ENCODE measurements around the gene ADAMTS12. TPM values are rescaled to one million over a fixed set of nuclear protein-coding genes. Genes with fewer than 3 reads are reported as not detected.

The ADAMTS12 gene
- total RNA-seq, 1 donor from 2014 or later: 0.52 TPM

DNA sequence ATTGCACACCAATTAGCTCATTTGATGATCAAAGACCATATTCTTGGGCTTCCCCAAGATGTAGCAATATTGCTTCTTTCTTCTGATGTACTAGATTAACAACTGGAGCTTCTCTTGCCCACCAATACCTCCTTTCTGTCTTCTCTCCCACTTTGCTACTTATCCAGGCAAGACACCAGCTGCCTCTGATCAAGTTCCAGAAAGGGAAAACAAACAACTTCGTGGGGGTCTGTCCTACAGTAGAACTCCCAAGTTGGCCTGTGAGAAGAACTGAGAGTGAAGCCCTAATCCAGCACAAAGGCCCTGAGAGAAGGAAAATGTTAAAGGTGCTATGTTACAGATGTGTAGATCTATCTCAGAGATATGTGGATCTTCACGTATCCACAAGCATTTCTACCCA lies 44.9 kb downstream of the ADAMTS12 start:
- no peak for ATAC-seq

DNA sequence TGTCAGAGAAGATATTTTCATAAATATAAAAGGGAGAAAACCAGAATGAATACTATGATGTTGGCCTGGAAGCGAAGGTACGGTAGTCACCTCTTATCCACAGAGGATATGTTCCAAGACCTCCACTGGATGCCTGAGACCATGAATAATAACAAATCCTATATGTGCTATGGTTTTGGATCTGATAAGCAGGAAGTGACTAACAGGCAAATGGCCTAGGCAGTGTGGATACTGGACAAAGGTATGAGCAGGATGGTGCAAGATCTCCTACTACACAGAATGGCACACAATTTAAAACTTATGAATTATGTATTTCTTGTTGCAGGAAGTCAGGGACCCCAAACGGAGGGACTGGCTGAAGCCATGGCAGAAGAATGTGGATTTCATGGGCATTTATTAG lies 48.2 kb downstream of the ADAMTS12 start:
- no peak for ATAC-seq

DNA sequence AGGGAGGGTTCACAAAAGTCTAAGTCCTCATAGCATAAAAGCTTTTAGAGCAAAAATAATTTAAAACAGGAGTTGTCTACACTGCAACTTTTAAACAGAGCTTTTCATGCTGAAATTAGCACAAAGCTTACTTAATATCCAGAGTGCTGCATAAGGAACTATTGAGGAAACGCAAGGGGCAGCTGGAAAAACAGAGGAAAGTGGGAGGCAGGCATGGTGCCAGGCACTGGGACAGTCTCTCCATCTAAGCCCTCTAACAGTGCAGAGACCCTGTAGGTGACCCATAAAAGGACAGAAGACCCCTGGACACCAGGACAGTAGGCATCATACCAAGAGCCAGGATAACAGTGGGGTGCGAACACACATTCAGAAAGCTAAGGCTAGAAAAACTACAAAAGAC lies 49.3 kb downstream of the ADAMTS12 start:
- no peak for ATAC-seq

DNA sequence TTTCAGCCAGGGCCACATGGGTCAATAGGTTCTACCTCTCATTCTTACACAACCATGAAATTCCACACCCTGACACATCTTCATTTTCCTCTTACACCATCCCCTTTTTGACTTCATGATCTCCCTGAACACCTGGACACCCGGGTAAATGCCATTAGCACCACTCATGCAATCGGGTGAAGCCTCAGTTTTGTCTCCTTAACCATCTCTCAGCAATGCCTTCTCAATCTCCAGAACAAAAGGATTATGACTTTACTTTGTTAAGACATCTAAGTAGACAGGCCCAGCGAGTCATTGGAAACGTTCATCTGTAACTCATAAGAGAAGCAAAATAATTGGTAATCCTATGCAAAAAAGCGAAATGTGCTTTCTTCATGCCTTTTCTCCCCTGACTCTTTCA lies 49.9 kb downstream of the ADAMTS12 start:
- no peak for ATAC-seq

DNA sequence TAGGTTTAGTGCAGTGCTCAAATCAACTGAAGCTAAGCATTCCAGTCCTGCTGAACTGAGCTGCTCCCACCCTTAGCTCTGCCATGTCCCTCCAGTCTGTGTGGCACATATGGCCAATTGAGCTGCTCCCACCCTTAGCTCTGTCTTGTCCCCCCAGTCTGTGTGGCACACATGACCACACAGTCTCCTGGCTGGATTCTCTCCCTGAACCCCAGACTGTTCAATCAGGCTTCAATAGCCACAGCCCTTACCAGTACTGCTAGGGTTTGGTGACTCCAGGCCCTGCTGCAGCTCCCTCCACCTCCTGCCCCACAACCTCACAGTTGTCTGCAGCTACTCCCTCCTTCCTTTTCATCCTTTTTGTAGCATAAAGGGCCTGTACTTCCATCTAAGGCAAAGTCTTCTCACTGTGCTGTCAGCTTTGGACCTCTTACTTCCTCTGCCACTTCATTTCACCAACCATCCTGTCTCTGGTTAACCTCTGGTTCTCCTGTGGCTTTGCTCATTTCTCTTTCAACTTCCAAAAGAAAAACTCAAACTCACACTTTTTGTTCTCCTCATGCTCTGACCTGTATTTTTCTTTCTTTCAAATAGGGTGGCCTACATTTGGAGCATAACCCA lies 50.8 kb downstream of the ADAMTS12 start:
- ATAC-seq: no peak

DNA sequence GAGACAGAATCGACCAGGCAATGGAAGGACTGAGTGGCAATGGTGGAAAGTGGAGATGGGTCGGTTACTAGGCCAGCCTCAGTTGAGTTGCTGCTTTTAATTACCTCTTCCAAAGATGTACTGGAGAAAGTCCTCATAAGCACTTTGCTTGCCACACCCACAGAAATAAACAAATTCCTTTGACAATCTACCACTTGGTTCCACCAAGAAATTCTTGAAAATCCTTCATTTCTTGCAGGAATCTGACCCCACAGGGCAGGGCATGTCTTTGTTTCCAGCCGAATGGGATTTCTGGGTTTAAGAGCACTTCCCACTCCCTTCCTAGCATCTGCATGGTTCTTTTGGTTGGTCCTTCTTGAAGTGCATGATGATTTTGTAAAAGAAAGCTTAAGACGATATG lies 54.5 kb downstream of the ADAMTS12 start:
- ATAC-seq: no peak

DNA sequence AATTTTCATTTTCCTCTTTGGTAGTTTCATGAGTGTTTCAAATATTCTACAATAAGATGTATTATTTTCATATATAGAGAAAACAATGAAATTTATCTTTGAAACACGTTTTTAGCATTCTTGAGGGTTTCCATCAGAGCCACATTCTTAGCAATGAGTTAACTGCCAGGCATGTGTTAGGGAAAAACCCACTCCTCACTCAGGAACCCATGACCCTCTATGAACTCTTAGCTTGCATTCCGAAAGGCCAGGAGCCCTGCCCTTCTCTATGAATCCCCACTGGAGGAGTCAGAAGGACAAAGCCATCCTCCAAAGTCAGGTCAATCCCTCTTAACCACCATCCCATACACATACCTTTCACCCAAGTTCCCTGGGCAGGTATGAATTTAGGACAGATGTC lies 57.5 kb downstream of the ADAMTS12 start:
- no peak for ATAC-seq

DNA sequence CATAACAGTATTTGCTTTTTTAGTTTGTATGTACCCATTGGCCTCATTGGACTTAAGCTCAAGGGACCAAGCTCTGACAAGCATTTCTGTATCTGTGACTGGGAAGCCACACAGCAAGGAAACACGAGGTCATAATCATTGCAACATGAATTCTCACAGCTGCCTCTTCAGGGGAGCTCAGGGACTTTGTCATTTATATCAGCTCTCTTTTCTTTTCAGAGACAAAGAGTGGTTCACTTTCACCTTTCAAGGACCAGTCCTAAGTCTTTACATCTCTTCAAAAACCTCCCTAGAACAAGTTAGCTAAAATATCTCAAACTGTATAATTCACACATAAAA lies 58.6 kb downstream of the ADAMTS12 start:
- no peak for ATAC-seq

DNA sequence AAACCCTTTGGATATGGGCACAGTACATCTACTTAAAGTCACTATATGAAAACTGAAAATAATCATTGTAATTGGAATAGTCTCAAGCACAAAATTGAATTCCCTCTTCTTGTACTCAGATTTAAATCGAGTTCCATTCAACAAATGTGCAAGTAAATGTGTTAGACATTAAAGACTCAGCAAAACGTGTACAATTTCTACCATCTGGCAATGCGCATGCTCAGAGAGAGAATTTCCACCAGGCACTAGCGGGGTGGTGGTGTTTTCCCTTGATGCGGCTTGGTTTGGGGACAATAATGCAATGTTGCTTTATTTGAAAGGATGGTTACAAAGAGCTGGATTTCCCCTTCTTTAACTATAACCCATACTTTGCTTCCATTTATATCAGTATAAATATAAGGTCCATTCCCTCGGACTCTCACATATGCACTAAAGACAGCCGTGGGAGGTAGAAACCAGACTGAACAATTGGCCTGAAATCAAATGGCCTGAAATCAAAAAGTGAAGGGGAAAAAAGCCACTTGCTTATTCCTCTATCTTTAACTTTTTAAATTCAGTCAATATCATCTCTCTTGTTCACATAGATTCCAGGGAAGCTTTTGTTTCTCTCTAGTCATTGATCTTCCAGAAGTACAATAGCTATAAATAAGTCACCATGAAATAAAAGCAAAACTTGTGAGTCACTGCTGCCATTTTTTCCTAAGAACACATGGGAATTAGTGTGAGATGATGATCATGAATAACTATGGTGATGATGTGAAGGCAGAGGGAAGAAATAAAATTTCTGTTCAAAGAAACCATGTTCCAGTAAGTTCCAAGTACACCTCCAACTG lies 59.2 kb downstream of the ADAMTS12 start:
- ATAC-seq: no peak

DNA sequence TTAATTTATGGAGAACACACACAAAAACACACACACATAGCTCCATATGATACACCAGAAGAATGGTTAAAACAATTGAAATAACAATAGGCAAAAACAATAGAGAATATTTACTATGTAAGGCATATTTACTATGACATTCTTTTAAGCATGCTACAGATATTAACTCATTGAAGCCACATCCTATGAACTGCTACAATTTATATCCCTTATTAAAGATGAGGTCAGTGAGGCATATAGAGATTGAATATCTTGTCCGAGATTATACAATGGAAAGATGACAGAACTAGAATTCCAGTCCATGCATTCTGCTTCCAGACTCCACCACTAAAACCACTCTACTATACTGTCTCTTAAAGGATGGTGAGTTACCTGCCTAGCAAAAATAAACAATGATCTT lies 60.7 kb downstream of the ADAMTS12 start:
- ATAC-seq: no peak

DNA sequence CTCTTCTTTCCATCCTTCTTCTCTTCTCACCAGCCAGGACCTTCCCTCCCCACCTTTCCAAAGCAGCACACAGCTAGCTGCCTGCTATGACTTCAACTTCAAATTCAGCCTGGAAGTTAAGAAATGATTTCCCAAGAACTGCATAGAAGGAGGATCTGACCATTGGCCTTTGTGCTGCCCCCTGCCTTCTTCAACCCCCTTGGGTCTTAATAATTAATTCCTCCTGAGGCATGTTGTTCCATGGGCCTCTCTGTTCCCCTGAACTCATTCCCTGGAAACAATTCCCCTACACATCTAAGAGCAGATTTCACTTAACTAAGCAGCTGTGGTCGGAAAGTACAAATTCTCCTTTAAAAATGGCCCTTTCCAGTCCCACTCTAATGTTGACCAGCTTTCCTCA lies 62.4 kb downstream of the ADAMTS12 start:
- ATAC-seq: no peak

DNA sequence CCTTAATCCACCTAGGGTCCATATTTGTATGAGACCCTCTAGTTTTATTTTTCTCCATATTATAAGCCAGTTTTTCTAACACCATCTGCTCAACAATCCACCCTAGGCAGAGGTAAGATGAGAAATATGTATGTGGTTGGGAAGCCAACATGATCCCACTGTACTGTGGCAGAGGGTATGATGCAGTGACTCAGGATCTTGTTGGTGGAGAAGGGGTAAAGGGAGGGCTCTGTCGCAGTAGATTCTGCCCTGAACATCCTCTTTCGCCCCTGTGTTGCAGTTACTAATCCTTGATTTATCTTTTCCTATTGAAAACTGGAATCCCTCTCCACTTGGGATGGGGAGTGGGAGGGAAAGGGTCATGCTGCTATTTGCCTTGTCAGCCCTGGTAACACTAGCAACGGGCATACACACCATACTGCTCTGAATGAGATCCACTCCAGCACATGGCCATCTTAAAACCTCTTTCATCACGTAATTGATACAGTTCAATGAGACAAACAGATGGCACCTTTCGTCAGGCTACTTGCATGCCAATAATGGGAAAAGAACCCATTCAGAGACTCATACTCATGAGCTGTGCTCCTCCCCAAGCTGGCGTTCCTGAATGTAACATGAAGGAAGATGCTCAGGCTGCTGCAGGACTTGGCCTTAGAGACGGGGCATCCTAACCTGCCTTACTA lies 63.0 kb downstream of the ADAMTS12 start:
- no peak for ATAC-seq

DNA sequence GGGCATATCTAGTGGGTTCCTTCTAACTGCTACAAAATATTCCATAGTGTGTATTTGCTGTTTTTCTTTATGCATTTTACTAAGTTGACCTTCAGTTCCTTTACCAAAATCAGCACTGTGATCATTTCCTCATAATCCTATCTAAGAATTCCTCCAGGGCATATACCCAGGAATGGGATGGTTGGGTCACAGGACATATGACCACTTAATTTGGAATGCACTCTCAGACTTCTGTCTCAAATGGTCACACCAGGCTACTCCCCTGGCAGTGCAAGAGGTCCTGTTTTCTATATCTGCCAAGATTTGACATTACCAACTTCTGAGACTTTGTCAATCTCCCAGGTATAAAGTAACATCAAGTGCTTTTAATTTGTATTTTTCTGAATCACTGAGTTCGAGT lies 63.9 kb downstream of the ADAMTS12 start:
- no peak for ATAC-seq

DNA sequence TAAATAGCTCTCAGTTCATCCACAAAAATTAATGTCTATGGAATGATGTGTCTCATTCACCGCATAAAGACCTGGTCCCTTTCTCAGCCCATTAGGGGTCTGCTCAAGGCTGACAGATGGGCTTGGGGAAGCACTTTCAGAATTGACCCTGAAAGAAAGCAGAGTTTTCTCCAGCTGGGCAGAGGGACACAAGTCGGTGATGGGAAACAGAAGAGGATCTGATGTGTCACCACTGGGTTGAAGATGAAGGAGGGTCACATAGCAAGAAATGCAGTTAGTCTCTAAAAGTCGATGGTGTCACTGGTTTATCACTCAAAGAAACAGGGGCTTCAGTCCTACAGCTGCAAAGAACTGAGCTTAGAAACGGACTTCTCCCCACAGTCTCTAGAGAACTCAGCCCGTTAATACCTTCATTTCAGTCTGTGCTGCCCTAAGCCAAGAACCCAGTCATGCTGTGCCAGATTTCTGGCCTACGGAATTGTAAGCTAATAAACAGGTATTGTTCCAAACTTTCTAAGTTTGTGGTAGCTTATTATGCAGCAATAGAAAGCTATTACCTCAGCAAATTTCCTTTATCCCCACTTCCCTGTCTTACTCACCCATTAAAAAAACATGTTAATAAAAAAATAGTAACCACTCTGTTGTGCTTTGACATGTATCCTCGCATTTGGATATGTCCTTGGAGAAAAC lies 64.6 kb downstream of the ADAMTS12 start:
- ATAC-seq: no peak

DNA sequence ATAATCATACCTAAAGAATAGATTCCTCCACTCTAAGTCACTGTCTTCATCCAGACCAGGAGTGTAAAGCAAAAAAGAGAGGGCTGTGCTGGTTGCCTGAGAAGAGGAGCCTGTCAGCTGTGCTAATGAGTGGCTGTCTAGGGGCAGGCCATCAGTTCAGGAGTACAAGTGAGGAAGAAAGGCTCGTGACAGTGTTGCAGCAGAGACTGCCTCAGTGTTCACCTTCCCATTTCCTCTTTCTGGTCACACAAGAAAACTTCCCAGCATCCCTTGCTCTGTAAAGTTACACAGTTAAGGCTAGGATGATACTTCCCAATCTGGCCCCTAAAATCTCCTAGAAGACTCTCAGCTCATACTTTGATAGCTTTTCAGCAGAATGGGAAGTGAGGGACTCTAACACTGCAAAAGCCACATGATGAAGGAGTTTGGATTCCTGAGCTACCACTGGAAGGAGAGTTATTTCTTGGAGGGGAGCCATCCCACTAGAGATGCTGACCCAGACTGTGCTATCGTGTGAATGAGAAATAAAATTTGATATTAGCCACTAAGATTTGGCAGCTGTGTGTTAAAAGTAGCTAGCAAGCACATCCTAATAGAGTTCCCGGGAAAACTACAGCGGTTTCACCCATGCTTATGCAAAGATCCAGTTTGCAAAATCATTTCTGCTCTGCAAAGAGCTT lies 67.1 kb downstream of the ADAMTS12 start:
- no peak for ATAC-seq

DNA sequence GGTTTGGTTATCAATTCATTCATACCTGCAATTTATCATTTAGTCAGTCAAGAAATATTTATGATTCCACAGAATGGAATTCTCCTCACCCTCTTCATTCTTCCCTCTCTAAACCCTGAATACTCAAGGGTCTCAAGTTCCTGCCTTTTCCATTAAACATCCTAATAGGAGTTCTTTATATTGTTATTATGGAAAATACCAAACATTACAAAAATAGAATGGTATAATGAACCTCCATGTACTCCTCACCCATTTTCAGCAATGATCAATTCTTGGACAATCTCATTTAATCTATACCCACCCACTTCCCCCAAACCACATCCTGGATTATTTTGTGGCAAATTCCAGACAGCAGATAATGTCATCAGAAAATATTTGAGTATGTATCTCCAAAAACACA lies 74.5 kb downstream of the ADAMTS12 start:
- ATAC-seq: no peak

DNA sequence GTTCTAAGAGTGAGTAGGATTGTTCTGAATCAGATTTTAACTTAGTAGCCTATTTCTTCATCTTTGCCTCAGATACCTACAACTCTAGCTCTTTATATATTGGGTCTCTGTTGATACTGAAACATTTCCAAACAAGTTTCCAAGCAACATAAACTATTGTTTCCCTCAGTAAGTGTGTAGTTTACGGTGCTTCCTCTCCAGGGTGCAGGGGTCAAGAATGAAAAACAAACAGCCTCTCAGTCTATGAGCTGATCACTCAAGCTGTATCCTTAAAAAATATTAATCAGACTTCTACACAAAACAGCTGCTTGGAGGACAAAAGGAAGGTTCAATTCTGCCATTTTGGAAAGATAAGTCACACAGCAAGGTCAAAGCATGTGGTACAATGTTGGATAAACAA lies 75.0 kb downstream of the ADAMTS12 start:
- no peak for ATAC-seq

DNA sequence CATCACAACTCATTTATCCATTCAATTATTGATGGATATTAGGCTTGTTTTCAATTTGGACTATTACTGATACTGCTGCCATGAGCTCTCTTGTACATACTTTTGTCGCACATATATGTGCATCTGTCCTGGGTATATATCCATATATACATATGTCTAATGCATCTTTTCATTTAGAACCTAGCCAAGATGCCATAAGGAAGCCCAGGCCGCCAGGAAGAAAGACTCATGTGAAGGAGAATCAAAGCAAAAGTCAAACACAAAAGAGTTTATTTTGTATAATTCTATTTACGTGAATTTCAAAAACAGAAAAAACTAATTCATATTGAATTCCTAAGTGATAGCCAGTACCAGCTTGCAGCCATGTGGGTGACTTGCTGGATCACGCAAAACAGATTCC lies 79.0 kb downstream of the ADAMTS12 start:
- no peak for ATAC-seq

DNA sequence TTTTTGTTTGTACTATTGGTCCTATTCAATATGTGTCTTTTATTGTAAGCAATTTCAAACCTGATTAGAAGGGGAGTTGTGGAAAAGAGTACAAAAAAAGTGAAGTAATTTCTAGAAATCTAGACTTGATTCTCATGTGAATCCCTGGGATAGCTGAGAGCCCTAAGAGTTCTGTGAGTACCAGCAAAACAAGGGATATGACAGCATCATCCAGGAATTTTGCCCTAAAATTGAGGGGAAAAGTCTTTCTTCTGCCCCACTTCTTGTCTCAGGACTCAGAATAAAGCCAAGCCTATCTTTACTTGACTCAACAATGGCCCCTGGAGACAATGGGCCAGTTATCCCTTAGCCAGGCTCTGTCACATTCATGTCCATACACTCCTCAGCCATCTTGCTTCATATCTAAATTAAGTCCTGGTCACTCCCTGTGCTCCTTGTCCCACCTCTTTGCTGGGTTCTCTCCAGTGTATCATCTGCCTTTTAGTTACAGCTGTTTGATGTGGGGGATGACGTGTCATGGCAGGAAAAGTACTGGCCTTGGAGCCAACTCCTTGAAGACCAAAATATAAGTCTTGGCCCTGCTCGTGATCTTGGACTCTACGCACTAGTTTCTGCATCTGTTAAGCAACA lies 81.2 kb downstream of the ADAMTS12 start:
- ATAC-seq: no peak

DNA sequence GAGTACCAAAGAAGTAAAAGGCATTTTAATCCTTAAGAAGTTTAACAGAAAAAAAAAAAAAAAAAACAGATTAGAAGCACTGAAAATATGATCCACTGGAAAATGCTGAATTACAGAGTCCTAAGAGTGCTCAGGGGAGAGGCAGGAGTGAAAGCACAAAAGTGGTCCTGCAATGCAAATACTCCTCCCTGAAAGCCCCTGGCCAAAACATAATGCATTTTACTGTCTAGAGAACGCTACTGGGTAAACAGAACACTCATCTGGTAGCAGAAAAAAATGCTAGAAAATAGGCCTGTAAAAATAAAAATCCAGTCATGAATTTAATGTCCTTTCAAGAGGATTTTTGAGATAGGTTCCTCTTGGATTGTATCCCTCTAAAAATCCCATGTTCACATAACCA lies 81.9 kb downstream of the ADAMTS12 start:
- ATAC-seq: no peak

DNA sequence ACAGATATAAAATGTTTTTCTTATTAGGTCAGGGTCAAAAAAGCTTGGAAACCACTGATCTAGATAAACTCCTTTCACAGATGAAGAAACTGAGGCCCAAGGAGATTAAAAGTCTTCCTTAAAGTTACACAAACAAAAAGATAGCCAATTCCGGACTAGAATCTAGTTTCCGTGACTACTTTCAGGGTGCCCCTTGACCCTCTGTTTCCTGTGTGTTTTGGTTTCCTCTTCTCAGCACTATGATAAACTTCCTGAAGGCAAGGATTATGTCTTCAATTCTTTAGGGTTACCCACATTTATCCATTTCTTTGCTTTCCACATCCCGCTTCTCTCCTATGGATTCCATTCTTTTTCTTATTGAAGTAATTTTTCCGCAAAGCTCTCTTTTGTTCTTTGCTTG lies 83.1 kb downstream of the ADAMTS12 start:
- ATAC-seq: no peak

DNA sequence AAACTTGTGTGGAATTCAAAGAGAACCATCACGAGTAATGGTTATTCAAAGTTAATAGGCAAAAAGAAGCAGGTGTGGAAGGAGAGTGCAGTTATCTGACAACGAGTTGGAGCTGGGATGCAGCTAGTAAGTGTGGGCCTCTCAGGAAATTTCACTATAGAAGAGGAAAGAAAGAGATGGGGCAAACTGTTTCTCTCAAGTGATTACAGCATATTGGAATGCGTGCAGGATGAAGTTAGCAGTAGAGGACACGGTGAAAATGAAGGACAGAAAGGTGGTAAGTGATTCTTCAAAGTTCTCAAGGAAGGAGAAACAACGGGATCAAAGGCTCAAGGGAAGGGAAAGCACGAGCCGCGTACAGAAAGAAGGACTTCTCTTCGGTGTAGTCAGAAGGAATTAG lies 84.0 kb downstream of the ADAMTS12 start:
- ATAC-seq: no peak
